ENCODE data around the gene CLEC4G. TPM values are rescaled to one million over a fixed set of nuclear protein-coding genes. Genes with fewer than 3 reads are reported as not detected.

Gene CLEC4G
- total and polyA plus RNA-seq, 9 donors, result 0.08 to 0.16 (median 0.13) TPM; not detected in 4

GRCh38 chr19:7730286-7731217 lies 1.4 kb downstream of the CLEC4G start:
- DNase-seq, result no peak
- Histone ChIP-seq H3K27me3 (ENCODE audit: control insufficient read depth, insufficient read depth, low read length) (peaks cover 55% of the 10 kb centered on the region), H3K4me3 (ENCODE audit: low read length) (no peak overlapping the region), H3K4me1 (ENCODE audit: control insufficient read depth, insufficient read depth, low read length) (no peaks in the 10 kb centered on the region), H3K9me3 (replicated peaks; ENCODE audit: control insufficient read depth, low read depth, low read length) (no peaks in the 10 kb centered on the region), H3K27ac (ENCODE audit: low read length) (no peak overlapping the region), H3K36me3 (ENCODE audit: control insufficient read depth, insufficient read depth, low read length) (no peaks in the 10 kb centered on the region)
- WGBS (ENCODE audit: insufficient coverage), result 2% methylated on average over 65 of the region's 78 CpGs

- Histone ChIP-seq H3K27me3 (ENCODE audit: control insufficient read depth, insufficient read depth, low read length) (peaks cover 55% of the 10 kb centered on the region), H3K9me3 (replicated peaks; ENCODE audit: control insufficient read depth, low read depth, low read length) (no peaks in the 10 kb centered on the region), H3K4me3 (ENCODE audit: low read length) (no peak overlapping the region), H3K27ac (ENCODE audit: low read length) (no peak overlapping the region), H3K4me1 (ENCODE audit: control insufficient read depth, insufficient read depth, low read length) (no peaks in the 10 kb centered on the region), H3K36me3 (ENCODE audit: control insufficient read depth, insufficient read depth, low read length) (no peaks in the 10 kb centered on the region)
- 7% methylated on average over 23 of the region's 34 CpGs for WGBS (ENCODE audit: insufficient coverage)
- no peak for DNase-seq
Observed at GRCh38 chr19:7729831-7730285, 2.1 kb downstream of the CLEC4G start.

- H3K36me3 ChIP-seq (ENCODE audit: control insufficient read depth, insufficient read depth, low read length), result no peaks in the 10 kb centered on the region
- H3K4me1 ChIP-seq (ENCODE audit: control insufficient read depth, insufficient read depth, low read length), result no peaks in the 10 kb centered on the region
- no peak for DNase-seq
- peaks cover 53% of the 10 kb centered on the region for H3K27me3 ChIP-seq (ENCODE audit: control insufficient read depth, insufficient read depth, low read length)
- H3K4me3 ChIP-seq (ENCODE audit: low read length), result no peak overlapping the region
- H3K9me3 ChIP-seq (replicated peaks; ENCODE audit: control insufficient read depth, low read depth, low read length), result no peaks in the 10 kb centered on the region
- 7% methylated on average over 6 of the region's 16 CpGs for WGBS (ENCODE audit: insufficient coverage)
- H3K27ac ChIP-seq (ENCODE audit: low read length), result no peak overlapping the region
Observed at GRCh38 chr19:7729211-7729610, 2.7 kb downstream of the CLEC4G start.

GRCh38 chr19:7725791-7726190 lies 6.1 kb downstream of the CLEC4G start:
- 40% methylated on average over 1 of the region's 2 CpGs for WGBS (ENCODE audit: insufficient coverage)
- no peak for DNase-seq
- Histone ChIP-seq H3K4me3 (ENCODE audit: low read length) (no peak overlapping the region), H3K27me3 (ENCODE audit: control insufficient read depth, insufficient read depth, low read length) (peaks cover 32% of the 10 kb centered on the region), H3K27ac (ENCODE audit: low read length) (no peak overlapping the region), H3K36me3 (ENCODE audit: control insufficient read depth, insufficient read depth, low read length) (no peaks in the 10 kb centered on the region), H3K9me3 (replicated peaks; ENCODE audit: control insufficient read depth, low read depth, low read length) (no peaks in the 10 kb centered on the region), H3K4me1 (ENCODE audit: control insufficient read depth, insufficient read depth, low read length) (no peaks in the 10 kb centered on the region)

- 20% methylated on average over 2 of the region's 5 CpGs for WGBS (ENCODE audit: insufficient coverage)
- H3K36me3 ChIP-seq (ENCODE audit: control insufficient read depth, insufficient read depth, low read length), result no peaks in the 10 kb centered on the region
- no peaks in the 10 kb centered on the region for H3K4me1 ChIP-seq (ENCODE audit: control insufficient read depth, insufficient read depth, low read length)
- no peak overlapping the region for H3K4me3 ChIP-seq (ENCODE audit: low read length)
- no peak overlapping the region for H3K27ac ChIP-seq (ENCODE audit: low read length)
- no peak for DNase-seq
- no peaks in the 10 kb centered on the region for H3K9me3 ChIP-seq (replicated peaks; ENCODE audit: control insufficient read depth, low read depth, low read length)
- no peaks in the 10 kb centered on the region for H3K27me3 ChIP-seq (ENCODE audit: control insufficient read depth, insufficient read depth, low read length)
Observed at GRCh38 chr19:7722231-7722651, 9.7 kb downstream of the CLEC4G start.

- no peaks in the 10 kb centered on the region for H3K27me3 ChIP-seq (ENCODE audit: control insufficient read depth, insufficient read depth, low read length)
- 55% methylated on average over 4 of the region's 6 CpGs for WGBS (ENCODE audit: insufficient coverage)
- H3K36me3 ChIP-seq (ENCODE audit: control insufficient read depth, insufficient read depth, low read length), result no peaks in the 10 kb centered on the region
- H3K4me3 ChIP-seq (ENCODE audit: low read length), result no peak overlapping the region
- H3K27ac ChIP-seq (ENCODE audit: low read length), result no peak overlapping the region
- no peak for DNase-seq
- H3K9me3 ChIP-seq (replicated peaks; ENCODE audit: control insufficient read depth, low read depth, low read length), result peaks cover 4% of the 10 kb centered on the region
- no peaks in the 10 kb centered on the region for H3K4me1 ChIP-seq (ENCODE audit: control insufficient read depth, insufficient read depth, low read length)
Observed at GRCh38 chr19:7720351-7720750, 11.6 kb downstream of the CLEC4G start.

- H3K36me3 ChIP-seq (ENCODE audit: control insufficient read depth, insufficient read depth, low read length), result no peaks in the 10 kb centered on the region
- H3K27ac ChIP-seq (ENCODE audit: low read length), result no peak overlapping the region
- no peaks in the 10 kb centered on the region for H3K27me3 ChIP-seq (ENCODE audit: control insufficient read depth, insufficient read depth, low read length)
- H3K4me3 ChIP-seq (ENCODE audit: low read length), result no peak overlapping the region
- 60% methylated on average over 3 of the region's 8 CpGs for WGBS (ENCODE audit: insufficient coverage)
- DNase-seq, result peak; percentile 36
- H3K4me1 ChIP-seq (ENCODE audit: control insufficient read depth, insufficient read depth, low read length), result no peaks in the 10 kb centered on the region
- H3K9me3 ChIP-seq (replicated peaks; ENCODE audit: control insufficient read depth, low read depth, low read length), result peaks cover 4% of the 10 kb centered on the region
Observed at GRCh38 chr19:7718668-7719067, 13.2 kb downstream of the CLEC4G start.

GRCh38 chr19:7716762-7717161 lies 15.1 kb downstream of the CLEC4G start:
- H3K4me3 ChIP-seq (ENCODE audit: low read length), result no peak overlapping the region
- H3K9me3 ChIP-seq (replicated peaks; ENCODE audit: control insufficient read depth, low read depth, low read length), result peaks cover 4% of the 10 kb centered on the region
- no peaks in the 10 kb centered on the region for H3K27me3 ChIP-seq (ENCODE audit: control insufficient read depth, insufficient read depth, low read length)
- DNase-seq, result no peak
- no CpG with 5 or more reads among the region's 1 CpG for WGBS (ENCODE audit: insufficient coverage)
- H3K4me1 ChIP-seq (ENCODE audit: control insufficient read depth, insufficient read depth, low read length), result no peaks in the 10 kb centered on the region
- no peak overlapping the region for H3K27ac ChIP-seq (ENCODE audit: low read length)
- H3K36me3 ChIP-seq (ENCODE audit: control insufficient read depth, insufficient read depth, low read length), result no peaks in the 10 kb centered on the region

- no peak overlapping the region for H3K4me3 ChIP-seq (ENCODE audit: low read length)
- no peaks in the 10 kb centered on the region for H3K36me3 ChIP-seq (ENCODE audit: control insufficient read depth, insufficient read depth, low read length)
- H3K27ac ChIP-seq (ENCODE audit: low read length), result no peak overlapping the region
- peak; percentile 34 for DNase-seq
- WGBS (ENCODE audit: insufficient coverage), result no CpG with 5 or more reads among the region's 1 CpG
- H3K9me3 ChIP-seq (replicated peaks; ENCODE audit: control insufficient read depth, low read depth, low read length), result peaks cover 4% of the 10 kb centered on the region
- H3K27me3 ChIP-seq (ENCODE audit: control insufficient read depth, insufficient read depth, low read length), result no peaks in the 10 kb centered on the region
- H3K4me1 ChIP-seq (ENCODE audit: control insufficient read depth, insufficient read depth, low read length), result no peaks in the 10 kb centered on the region
Observed at GRCh38 chr19:7715671-7716070, 16.2 kb downstream of the CLEC4G start.

GRCh38 chr19:7710616-7711015 lies 21.3 kb downstream of the CLEC4G start:
- no peaks in the 10 kb centered on the region for H3K9me3 ChIP-seq (replicated peaks; ENCODE audit: control insufficient read depth, low read depth, low read length)
- no peak overlapping the region for H3K4me3 ChIP-seq (ENCODE audit: low read length)
- 72% methylated on average over 5 of the region's 5 CpGs for WGBS (ENCODE audit: insufficient coverage)
- H3K27ac ChIP-seq (ENCODE audit: low read length), result no peak overlapping the region
- peaks cover 5% of the 10 kb centered on the region for H3K4me1 ChIP-seq (ENCODE audit: control insufficient read depth, insufficient read depth, low read length)
- H3K27me3 ChIP-seq (ENCODE audit: control insufficient read depth, insufficient read depth, low read length), result no peaks in the 10 kb centered on the region
- no peaks in the 10 kb centered on the region for H3K36me3 ChIP-seq (ENCODE audit: control insufficient read depth, insufficient read depth, low read length)
- no peak for DNase-seq
